Hematopoietic multipotent progenitor cell treated with erythropoietin and hydrocortisone succinate and interleukin-3 and kit ligand, for 6 days (in vitro differentiated cells): Measurements from ENCODE around the gene PCDH9.

Experiments
- DNase-seq: peaks from one replicate; pipeline ENCODE4 v3.0.0-alpha.2; 2015

PCDH9 gene

DNA sequence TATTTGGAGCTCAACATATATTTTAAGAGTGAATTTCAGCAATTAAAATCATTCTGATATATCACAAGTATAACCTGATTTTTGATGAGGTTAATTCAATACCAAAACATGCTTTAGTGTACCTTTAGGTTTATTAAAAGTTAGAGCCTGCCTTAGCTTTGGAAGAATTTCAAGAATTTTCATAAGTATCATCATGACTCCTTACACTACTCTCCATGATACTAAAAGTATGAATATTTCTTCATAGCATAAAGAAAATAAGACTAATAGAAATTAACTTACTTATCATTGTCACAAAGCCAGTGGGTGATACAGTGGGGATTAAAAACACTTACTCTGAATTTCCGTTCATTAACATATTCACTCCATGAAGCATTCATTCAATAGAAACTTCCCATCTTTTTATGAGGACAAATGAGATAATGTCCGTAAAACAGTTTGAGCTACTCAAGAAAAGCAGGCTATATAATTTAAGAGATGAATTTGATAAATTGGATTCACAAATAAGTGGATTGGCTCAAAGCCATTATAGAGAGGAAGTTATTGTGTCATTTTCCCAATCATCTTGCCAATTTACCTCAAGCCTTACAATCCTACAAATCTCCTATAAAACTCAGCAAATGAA lies 214.0 kb downstream of the PCDH9 start:
- DNase-seq, result no peak

DNA sequence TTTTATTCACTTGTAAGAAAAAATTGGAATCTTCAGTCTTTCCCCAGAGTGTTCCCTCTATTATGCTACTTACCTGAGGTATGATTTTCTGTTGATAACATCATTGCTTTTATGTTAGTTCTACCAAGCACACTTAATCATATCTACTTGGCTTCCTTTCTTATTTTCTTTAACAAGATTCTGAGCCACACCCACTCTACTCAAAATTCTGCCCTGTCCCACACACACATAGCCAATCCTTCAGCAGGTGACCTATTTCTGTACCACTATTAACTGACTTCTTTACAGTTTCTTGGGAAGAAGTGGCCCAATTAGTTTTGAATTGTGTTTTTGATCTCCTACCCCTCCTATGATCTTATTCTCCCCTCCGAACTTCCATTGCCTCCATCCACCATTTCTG lies 215.7 kb downstream of the PCDH9 start:
- no peak for DNase-seq

DNA sequence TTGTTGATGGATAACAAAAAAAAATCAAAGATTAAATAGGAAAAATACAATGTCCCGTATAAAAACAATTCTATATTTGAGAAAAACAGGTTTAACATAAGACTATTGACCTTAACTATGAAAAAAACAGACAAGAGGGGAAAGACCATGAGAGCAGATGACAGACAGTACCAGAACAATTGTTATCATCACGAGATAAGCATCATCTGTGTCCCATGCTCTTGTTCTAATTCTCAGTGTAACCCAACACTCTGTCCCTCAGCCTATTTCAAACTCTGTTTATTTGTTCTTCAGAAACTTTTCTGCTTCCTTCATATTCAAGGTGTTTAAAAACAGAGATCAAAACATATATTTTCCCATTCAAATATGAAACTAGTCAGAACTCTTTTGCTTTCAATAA lies 216.4 kb downstream of the PCDH9 start:
- no peak for DNase-seq

DNA sequence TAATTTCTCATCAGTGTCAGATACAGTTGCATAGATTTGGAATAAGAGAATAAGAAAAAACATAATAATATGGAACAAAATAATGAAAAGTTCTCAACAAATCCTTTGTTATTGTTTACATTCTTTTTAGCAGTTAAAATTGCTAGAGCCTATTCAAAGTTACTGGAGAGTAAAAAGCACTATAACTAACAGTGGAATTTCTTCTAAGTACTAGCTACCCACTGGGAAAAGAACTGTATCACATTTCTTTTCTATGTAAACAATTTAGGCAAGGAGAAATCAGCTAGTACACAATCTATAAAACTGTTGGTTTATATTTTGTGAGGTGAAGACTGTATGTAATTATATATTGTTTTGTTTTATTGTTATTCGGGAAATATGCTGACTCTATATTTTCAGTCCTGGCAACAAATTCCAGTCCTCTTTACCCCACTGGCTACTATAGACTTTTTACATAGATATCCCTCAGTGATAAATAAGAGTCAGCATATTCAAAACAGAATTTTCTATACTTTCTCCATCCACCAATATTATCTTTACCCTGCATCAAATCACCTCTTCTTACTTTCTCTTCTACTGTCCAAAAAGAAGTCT lies 222.0 kb downstream of the PCDH9 start:
- no peak for DNase-seq

DNA sequence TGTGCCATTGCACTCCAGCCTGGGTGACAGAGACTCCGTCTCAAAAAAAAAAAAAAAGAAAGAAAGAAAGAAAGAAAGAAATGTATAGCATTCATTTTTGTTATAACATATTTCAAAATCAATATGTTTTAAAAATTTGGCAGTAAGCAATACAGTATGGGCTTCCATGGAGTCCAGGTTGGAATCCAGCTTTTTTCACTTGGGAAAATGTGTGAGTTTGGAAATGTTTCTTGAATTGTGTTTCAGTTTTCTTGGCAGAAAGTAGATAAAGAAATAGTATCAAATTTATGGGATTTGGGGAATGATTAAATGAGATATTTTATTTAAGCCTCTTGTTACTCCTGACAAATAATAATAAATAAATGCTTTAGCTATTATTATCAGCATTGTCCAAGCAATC lies 225.6 kb downstream of the PCDH9 start:
- no peak for DNase-seq

DNA sequence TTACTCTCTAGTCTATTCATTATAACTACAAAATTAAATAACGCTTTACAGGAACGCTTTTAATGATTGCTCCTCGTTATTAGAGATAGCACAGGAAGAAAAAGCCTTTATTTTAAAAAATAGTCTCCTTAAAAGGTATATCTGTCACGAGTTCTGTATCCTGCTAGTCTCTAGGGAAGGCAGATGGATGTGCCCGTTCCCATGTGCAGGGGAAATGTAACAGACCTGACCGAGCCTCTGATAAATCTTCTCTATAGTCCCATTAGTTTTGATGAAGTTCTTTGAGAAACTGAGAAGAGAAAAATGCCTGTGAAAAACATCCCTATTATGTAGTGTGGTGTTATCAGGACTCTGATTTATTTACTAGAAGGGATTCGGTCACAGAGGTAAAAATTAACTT lies 226.4 kb downstream of the PCDH9 start:
- no peak for DNase-seq

DNA sequence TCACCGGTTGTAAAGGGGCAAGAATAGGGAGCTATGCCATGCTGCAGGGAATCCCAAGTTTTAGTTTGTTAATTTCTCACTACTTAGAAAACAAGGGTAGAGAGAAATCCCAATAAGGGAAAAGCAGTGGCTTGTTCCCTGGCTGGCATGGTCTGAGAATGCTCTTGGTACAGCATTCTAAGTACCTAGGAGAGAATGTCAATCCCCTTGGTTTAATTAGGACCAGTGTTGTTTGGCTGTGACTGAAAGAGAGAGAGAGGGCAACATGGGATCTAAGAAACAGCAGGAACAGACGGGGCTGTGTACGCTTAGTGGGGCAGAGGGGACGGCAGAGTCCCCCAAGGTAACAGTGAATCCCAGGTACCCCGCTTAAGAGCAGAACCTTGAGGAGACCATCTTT lies 228.8 kb downstream of the PCDH9 start:
- no peak for DNase-seq

DNA sequence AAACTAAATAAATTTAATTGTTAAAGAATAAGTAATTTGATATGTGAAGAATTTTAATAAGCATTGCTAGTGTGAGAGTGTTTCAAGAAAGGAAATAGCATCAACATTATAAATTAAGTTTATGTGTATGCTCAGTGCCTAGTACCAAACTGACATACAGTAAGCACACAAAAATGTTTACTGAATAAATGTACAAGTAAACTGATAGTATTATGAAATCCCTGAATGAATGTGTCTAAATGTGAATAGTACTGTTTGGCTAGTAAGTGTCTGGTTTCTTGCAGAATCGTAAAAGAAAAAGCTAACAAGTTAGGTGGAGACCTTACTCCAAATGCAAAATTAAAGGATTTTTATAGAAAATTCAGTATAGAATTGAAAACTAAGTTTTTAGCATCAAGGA lies 233.6 kb downstream of the PCDH9 start:
- DNase-seq, result no peak

DNA sequence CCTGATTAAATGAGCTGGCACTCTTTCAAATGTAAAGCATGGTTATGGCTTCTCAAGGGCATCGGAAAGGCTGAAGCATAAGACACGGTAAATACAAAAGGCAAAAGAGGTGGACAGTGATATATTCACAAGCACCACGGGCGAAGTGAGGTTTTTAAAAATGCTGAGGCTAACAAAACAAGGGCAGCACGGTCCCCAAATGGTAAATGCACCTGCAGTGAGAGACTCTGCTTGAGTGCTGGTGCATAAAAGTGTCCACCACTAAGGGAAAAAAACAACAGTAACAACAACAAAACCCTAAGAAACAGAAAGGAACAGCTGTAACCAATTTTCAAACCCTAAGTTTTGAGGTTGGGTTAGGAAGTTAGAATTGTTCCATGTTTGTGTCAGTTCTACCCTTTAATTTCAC lies 234.9 kb downstream of the PCDH9 start:
- DNase-seq, result no peak

DNA sequence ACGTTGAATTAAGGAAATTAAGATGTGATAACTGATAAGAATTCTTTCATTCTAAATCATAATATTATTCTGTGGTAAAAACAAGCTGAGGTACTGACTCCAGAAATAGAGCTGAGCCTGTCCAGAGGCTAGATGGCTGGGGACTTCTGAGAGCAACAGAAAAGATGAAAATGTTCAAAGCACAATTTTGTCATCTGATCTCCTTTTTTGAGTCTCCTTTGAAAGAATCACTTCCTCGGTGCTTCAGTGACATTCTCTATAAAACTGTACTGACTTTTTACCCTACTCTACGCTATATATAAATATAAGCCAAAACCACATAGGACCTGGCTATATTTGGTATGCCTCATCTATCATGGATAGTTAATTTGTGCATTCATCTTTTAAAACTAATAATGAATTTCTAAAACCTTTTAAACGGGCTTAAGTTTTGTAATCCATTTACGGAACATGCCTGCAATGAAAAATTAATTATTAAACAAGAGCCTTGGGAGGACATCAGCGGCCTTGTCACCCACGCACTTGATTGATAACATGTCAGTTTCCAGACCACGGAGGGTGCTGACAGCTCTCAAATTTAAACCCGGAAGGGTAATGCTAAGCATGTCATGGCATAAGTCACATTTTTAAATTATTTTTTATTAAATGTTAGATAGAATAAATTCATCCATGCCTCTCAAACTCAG lies 235.5 kb downstream of the PCDH9 start:
- DNase-seq, result no peak

DNA sequence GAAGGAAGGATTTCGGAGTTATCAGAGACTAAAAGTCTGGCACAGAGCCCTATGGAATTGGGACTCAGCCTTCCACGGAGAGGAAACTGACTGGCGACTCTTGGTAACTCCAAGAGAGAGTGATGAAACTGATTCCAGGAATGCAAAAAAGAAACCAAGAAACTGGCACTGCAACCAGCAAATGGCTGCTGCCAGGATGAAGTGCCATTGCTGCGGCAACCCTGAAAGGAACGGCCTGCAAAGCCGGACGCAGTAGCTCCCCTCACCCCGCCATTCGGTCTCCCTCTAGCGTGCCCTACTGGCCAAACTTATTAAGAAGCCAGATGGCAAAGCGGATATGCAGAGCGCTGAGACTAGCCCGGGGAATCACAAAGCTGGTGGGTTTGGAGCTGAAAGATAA lies 236.0 kb downstream of the PCDH9 start:
- peak; percentile 79 for DNase-seq

DNA sequence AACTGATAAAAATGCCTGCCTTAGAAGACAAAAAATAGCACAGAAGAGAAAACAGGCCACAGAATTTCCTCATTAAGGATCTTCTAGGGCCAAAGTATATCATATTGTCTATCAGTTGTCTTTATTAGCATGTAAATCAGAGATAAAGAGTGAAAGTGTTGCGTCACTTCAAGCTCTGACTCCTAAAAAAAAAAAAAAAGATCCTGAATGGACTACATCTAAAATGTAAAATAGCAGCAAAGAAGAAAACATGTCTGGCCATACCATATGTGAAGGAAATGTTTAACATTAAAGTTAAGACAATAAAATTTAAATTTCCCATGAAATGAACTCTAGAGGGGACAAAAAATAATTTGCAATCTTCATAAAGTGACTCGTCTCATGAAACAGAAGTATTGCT lies 237.4 kb downstream of the PCDH9 start:
- no peak for DNase-seq

DNA sequence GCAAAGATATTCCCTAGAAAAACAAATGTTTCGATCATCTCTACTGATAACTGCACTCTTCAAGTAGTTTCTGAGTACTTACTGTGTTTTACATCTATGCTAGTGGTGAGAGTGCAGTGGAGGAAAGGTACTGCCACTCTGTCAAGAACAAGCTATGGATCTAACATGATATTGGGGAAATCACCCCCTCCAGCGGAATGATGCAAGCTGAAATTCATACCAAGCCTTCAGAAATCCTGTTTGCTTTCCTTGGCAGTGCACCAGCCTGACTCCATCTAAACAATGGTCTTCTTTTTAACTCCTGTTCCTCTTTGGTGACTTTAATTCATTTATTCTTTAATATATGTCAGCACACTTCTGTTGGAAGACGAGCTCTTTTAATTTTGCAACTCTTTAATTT lies 238.0 kb downstream of the PCDH9 start:
- DNase-seq, result no peak

DNA sequence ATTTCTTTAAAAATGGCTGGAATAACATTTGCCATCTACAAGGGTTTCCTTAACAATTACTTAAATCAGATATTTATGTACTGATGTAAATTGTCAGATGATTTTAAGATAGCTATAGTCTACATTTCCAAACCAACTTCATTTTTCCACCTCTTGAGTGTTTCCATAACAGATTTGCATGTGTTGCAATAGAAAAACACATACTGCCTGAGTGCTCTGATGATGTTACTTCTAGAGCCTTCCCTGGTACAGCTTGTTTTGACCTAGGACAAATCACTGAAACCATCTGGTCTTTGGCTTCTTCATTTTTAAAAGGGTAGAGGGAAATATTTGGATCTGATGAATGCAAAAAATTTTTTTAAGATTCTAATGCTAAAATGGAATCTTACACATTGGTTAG lies 245.9 kb downstream of the PCDH9 start:
- no peak for DNase-seq

DNA sequence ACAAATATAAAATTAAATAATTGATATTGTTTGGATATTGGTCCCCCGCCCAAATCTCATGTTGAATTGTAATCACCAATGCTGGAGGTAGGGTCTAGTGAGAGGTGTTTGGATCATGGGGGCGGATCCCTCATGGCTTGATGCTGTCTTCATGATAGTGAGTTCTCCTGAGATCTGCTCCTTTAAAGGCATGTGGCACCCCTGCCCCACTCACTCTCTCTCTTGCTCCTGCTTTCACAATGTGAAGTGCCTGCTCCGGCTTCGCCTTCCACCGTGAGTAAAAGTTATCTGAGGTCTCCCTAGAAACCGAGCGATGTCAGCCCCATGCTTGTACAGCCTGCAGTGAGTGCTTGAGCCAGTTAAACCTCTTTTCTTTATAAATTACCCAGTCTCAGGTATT lies 248.2 kb downstream of the PCDH9 start:
- no peak for DNase-seq

DNA sequence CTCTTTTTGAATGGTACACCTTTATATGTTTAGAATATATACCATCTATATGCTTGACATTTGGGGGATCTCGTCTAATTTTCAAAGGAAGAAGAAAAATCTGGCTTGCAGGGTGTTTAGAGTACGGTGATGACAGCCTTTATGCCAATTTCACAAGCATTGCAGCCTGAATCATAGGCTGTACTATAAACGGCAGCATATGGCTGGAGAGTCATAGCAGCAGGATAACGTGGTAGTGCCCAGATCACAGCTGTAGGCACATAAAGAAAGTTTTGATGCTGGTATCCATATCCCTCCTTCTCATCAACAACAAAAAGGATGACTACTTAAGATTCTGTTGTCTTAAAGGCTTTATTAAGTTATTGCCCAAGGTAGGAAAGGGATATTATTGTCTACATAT lies 253.0 kb downstream of the PCDH9 start:
- no peak for DNase-seq

DNA sequence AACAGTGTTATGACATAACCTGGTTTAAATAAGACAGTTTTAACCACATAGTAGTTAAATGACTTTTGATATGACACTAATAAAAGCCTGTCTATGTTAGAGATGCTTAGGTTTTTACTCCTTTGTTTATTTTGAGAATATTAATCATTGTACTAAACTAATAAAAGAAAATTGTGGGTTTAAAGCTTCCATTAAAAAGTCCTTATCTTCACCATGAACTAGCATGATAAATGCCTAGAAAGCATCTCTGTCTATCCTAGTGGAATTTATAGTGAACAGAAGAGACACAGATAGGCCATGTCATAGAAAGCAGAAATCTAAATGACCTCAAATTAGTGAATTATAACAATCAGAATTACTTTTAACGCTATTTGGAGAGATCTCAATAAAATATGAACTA lies 255.2 kb downstream of the PCDH9 start:
- no peak for DNase-seq

DNA sequence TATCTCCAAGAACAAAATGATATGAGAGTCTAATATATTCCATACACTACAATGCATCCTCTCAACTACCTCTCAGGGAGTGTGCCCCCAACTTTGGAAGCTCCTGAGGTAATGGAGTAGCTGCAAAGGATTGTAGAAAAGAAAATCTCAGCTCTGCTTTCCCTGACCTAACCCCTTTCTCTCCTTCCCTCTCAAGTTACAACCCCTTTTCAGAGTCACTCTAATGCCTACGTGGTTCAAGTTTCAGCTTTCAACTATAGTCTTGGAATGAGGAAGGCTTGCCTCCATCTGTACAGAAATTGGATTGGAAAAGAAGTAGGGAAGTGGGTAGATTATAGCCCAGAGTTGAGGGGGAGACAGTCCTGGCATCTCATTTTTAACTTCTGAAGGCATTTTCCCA lies 256.0 kb downstream of the PCDH9 start:
- no peak for DNase-seq

DNA sequence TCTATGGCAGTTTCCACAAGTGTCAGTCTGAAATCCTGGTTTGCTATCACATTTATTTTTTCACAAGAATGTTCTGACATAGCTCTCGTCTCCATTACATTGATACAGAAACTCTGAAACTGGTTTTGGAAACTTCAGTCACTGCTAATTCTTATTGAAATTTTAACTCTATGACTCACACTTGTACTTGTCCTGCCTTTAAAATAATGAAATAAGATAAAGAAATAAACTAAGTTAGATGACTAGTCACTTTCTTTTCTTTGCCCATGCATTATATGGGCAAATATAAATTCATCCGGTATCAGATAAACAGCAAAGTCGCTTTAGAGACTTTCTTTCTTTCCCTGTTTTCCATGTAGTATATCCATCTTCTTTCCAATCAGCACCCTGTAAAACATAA lies 257.5 kb downstream of the PCDH9 start:
- no peak for DNase-seq

DNA sequence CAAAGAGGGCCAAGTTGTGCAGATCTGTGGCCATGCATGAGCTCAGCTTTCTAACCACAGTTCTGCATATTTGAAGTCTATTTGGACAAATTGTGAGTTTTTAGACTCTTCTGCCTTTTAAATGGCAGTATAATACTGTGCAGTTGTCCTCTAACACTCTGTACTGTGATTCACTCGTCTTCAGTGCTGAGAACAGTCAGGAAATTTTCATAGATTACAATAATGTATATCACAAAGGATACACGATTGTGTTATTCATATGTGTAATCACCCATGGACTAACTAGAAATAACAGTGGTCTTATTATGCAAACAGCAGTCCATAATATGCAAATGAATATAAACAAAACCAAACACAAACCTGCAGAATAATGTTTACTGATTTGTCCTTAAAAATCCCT lies 259.1 kb downstream of the PCDH9 start:
- no peak for DNase-seq

DNA sequence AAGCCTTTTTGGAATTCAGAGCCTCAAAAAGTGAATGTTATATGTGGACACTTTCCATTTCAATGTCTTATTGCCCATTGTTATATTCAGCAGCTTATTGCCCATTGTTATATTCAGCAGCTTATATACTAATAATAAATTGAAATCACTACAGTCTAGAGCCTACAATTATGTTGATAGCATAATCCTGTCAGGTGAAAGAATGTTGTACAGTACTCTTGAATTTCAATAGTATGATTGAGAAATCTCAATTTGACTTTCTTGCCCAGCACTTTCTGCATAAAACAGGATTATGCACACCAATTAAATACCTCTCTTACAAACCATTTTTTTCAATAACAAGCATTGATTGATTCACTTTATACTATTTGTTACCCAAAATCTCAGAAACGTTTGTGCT lies 260.8 kb downstream of the PCDH9 start:
- no peak for DNase-seq

DNA sequence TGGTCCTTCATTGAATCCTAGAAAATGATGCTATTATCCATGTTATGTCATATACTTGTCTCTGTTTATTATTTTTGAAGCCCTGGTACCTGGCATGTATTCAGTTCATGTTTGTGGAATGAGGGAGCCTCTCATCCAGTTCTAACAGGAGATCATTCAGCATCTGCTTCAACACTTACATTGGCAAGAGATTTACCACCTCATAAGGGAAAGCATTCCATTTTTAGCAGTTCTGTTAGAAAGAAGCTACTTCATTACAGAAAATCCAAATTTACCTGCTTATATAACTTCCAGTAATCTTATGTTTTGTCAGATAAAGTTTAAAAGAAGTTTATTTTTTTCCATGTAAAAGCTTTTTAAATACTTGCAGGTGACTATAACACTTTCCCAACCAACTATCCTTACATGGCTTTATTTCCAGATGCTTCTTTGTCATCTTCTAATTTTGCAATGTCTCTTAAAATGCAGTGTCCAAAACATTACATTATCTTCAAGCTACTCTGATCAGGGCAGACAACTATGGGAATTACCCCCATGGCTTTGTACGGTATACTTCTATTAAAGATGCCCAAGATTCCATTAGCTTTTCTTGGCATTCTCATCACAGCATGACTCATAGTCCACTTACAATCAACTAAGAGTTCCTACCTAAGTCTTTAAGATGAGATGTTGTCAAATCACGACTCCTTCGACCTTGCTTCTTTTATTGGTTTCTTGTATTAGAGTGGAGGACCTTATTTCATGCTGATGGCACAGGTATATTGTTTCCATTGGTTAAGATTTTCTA lies 262.1 kb downstream of the PCDH9 start:
- no peak for DNase-seq

DNA sequence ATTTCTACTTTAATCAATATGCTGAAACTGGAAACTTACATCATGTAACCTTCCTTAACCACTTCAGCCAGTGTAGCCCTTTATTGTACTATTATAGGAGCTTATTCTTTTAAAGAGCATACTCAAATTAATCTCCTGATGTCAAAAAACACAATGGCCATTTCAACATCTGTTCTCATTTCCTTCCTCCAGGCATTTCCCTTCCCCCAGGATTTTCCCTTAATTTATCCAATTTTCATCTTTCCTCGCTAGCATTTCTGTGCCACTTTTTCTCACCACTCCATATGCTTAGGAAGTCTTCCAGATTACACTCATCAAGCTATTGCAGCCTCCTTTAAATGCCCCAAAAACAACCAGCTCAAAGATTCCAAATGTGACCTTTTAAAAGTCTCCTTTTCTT lies 265.0 kb downstream of the PCDH9 start:
- no peak for DNase-seq

DNA sequence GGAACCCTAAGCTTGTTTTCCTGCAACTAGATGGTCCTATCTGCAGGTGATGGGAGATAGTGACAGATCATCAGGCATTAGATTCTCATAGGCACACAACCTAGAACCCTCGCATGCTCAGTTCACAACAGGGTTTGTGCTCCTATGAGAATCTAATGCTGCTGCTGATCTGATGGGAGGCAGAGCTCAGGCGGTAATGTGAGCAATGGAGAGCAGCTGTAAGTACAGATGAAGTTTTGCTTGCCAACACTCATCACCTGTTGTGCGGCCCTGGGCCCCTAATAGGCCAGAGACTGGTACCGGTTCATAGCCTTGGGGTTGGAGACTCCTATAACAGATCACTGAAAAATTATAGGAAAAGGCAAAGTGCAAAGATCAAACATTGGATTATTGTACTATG lies 267.2 kb downstream of the PCDH9 start:
- DNase-seq, result no peak
